Endothelial cell of umbilical vein (primary cell): Measurements from ENCODE around the gene C10orf67. TPM values are rescaled to one million over a fixed set of nuclear protein-coding genes. Genes with fewer than 3 reads are reported as not detected.

Experiments used
- BruUV-seq: library from RNA; stranded (reverse); fragments of 400-500 nt; replicated peaks from 2 replicates; lab custom pipeline; 2021; lab: Mats Ljungman, UMichigan
- CTCF ChIA-PET: fragments of 300-600, 350-600 bp; sonication (Branson Sonifier 250); formaldehyde crosslinking; loops from one replicate; lab custom pipeline; 2021; ENCODE audit warnings: antibody characterized with exemption, inconsistent platforms; lab: Charles Lee
- POLR2A ChIA-PET: fragments of 300-600, 350-600 bp; sonication (Branson Sonifier 250); formaldehyde crosslinking; loops from one replicate; lab custom pipeline; 2021; ENCODE audit warnings: antibody characterized with exemption, inconsistent platforms; lab: Charles Lee
- DNase-seq: peaks from one replicate; pipeline ENCODE4 v3.0.0-alpha.2; 2011; ENCODE audit warnings: low read depth, low spot score
- FAIRE-seq: peaks from 2 replicates; lab custom pipeline; 2011; peaks lifted over from hg19 to GRCh38; lab: Jason Lieb, UNC
- H2AFZ ChIP-seq: 2 replicates; pipeline ENCODE4 v1.6.0; 2012; ENCODE audit warnings: low read depth, low read length, control low read depth, inconsistent platforms
- H3K27ac ChIP-seq: 2 replicates; pipeline ENCODE4 v1.5.1; 2011; ENCODE audit warnings: low read depth, mild to moderate bottlenecking, control low read depth, low read length, moderate library complexity; ENCODE audit not compliant: insufficient read depth
- H3K27me3 ChIP-seq, 2 experiments: 2 replicates each; pipeline versions ENCODE4 v1.6.0 to v1.6.1; 2011; ENCODE audit warnings: low read length in 2 of 2, mixed read lengths in 1 of 2; ENCODE audit not compliant: control insufficient read depth in 2 of 2, insufficient read depth in 2 of 2
- H3K36me3 ChIP-seq, 2 experiments: 2 replicates in 1 of 2; 3 replicates in 1 of 2; pipeline ENCODE4 v1.5.1; 2011; ENCODE audit warnings: low read length in 2 of 2, mild to moderate bottlenecking in 1 of 2, moderate library complexity in 1 of 2; ENCODE audit not compliant: control insufficient read depth in 2 of 2, insufficient read depth in 2 of 2; ENCODE audit errors: extremely low read depth in 1 of 2
- H3K4me1 ChIP-seq: 3 replicates; pipeline ENCODE4 v1.5.1; 2011; ENCODE audit warnings: mild to moderate bottlenecking, low read length; ENCODE audit not compliant: control insufficient read depth, insufficient read depth; ENCODE audit errors: extremely low read depth
- H3K4me2 ChIP-seq: 2 replicates; pipeline ENCODE4 v1.6.1; 2011; ENCODE audit warnings: low read length, control low read depth, mixed read lengths; ENCODE audit not compliant: insufficient read depth
- H3K4me3 ChIP-seq, 3 experiments: fragments of 200-600 bp in 1 of 3; sonication (generic), shearing (Covaris generic) in 1 of 3; replicated peaks in 1 of 3; 2 replicates each; pipeline ENCODE4 v1.5.1; 2011 to 2016; ENCODE audit warnings: control low read depth in 3 of 3, low read length in 3 of 3, mild to moderate bottlenecking in 2 of 3, inconsistent platforms in 1 of 3, low read depth in 1 of 3, moderate library complexity in 1 of 3; ENCODE audit not compliant: insufficient read depth in 1 of 3
- H3K79me2 ChIP-seq: 2 replicates; pipeline ENCODE4 v1.6.0; 2012; ENCODE audit warnings: low read length, inconsistent platforms; ENCODE audit not compliant: control insufficient read depth, insufficient read depth
- H3K9ac ChIP-seq: replicated peaks from 2 replicates; pipeline ENCODE3; 2011; ENCODE audit warnings: low read length, control low read depth; ENCODE audit not compliant: insufficient read depth; ENCODE audit errors: extremely low read depth
- H3K9me1 ChIP-seq: replicated peaks from 3 replicates; pipeline ENCODE4 v1.6.0; 2011; ENCODE audit warnings: mild to moderate bottlenecking, low read length; ENCODE audit not compliant: control insufficient read depth, insufficient read depth; ENCODE audit errors: extremely low read depth
- H3K9me3 ChIP-seq: replicated peaks from 2 replicates; pipeline ENCODE4 v1.5.1; 2012; ENCODE audit warnings: low read length, inconsistent platforms; ENCODE audit not compliant: control insufficient read depth, insufficient read depth
- H4K20me1 ChIP-seq: replicated peaks from 2 replicates; pipeline ENCODE3; 2011; ENCODE audit warnings: mild to moderate bottlenecking, low read length; ENCODE audit not compliant: control insufficient read depth, insufficient read depth; ENCODE audit errors: extremely low read depth
- CTCF ChIP-seq, 2 donors: IDR thresholded peaks; 1 replicate in 1 of 2; 2 replicates in 1 of 2; pipeline ENCODE4 v1.5.1; 2011; ENCODE audit warnings: low read length in 2 of 2, mild to moderate bottlenecking in 2 of 2, moderate library complexity in 2 of 2, control low read depth in 1 of 2, inconsistent platforms in 1 of 2, low read depth in 1 of 2; ENCODE audit not compliant: insufficient read depth in 1 of 2; ENCODE audit errors: extremely low read depth in 1 of 2
- FOS ChIP-seq: IDR thresholded peaks from 2 replicates; pipeline ENCODE4 v1.6.1; 2011; ENCODE audit warnings: mild to moderate bottlenecking, low read length, moderate library complexity, borderline replicate concordance; ENCODE audit not compliant: insufficient read depth
- GATA2 ChIP-seq: IDR thresholded peaks from 2 replicates; pipeline ENCODE4 v1.7.0; 2011; ENCODE audit warnings: low read depth, mild to moderate bottlenecking, moderate library complexity, mixed read lengths, low read length; ENCODE audit not compliant: insufficient read length, insufficient read depth
- JUN ChIP-seq: IDR thresholded peaks from 2 replicates; pipeline ENCODE4 v1.6.1; 2011; ENCODE audit warnings: borderline replicate concordance, low read depth; ENCODE audit not compliant: insufficient read length, insufficient read depth
- MYC ChIP-seq: IDR thresholded peaks from one replicate; pipeline ENCODE4 v1.6.1; 2011; ENCODE audit warnings: mild to moderate bottlenecking, low read depth, low read length
- POLR2A ChIP-seq: IDR thresholded peaks from 2 replicates; pipeline ENCODE4 v1.6.1; 2012; ENCODE audit warnings: low read depth, mild to moderate bottlenecking, control low read depth, low read length
- POLR2AphosphoS5 ChIP-seq: IDR thresholded peaks from 2 replicates; pipeline ENCODE4 v1.6.1; 2012; ENCODE audit warnings: low read depth, mild to moderate bottlenecking, control low read depth, low read length, moderate library complexity; ENCODE audit not compliant: insufficient read depth
- dilution Hi-C: fragments of 300-500 bp; cut with MboI; formaldehyde crosslinking; loops from one replicate; pipeline ENCODE4 v1.15.0; 2019; ENCODE audit warnings: low sequenced_read_pairs; ENCODE audit not compliant: extremely low pct_ligation_motif_present
- intact Hi-C: fragments of 100-400 bp; cut with micrococcal nuclease; formaldehyde crosslinking; loops from one replicate; pipeline ENCODE4 v1.10.0; 2022
- polyA plus RNA-seq, 4 experiments: library from polyadenylated mRNA; depleted of rRNA in 3 of 4; stranded (reverse) in 3 of 4; unstranded in 1 of 4; fragments of >200 nt; gene quantifications; 2 replicates each; pipeline versions ENCODE4 v1.2.1 to v1.2.3, GENCODE V29; 2011 to 2012; ENCODE audit warnings: missing spikeins in 1 of 4
- total RNA-seq: library from RNA; stranded (reverse); gene quantifications from 2 replicates; pipeline ENCODE4 v1.2.3, GENCODE V29; 2021

Gene C10orf67
- total and polyA plus RNA-seq, 2 donors (not counting 3 experiments of a cell fraction or from before 2014, with no cell fraction given), result not detected

- Histone ChIP-seq H3K36me3 (no peaks in the 10 kb centered on the region), H3K27ac (no peak overlapping the region), H3K9me1 (no peaks in the 10 kb centered on the region), H3K9me3 (no peaks in the 10 kb centered on the region), H3K79me2 (no peaks in the 10 kb centered on the region), H2AFZ (no peak overlapping the region), H3K4me1 (no peaks in the 10 kb centered on the region), H3K9ac (no peak overlapping the region), H3K27me3 (peaks cover 77 to 88% of the 10 kb centered on the region in 2 experiments), H3K4me3 (no peak overlapping the region), H4K20me1 (no peaks in the 10 kb centered on the region), H3K4me2 (no peak overlapping the region)
- TF ChIP-seq JUN, result no peak
- no peak for TF ChIP-seq MYC
- TF ChIP-seq POLR2AphosphoS5, result no peak
- no peak for TF ChIP-seq POLR2A
- TF ChIP-seq CTCF (IDR thresholded peaks at IDR 0.05; ENCODE audit: extremely low read depth in 1 of 2, insufficient read depth in 1 of 2, low read depth in 1 of 2, low read length in 2 of 2), result no peak
- no peak for TF ChIP-seq GATA2
- no peak for TF ChIP-seq FOS
- no TSS peak for BruUV-seq
- DNase-seq, result no peak
- ChIA-PET CTCF (interaction anchor here (0.5 kb wide), 1 partner anchor 10 kb away, joined by 5 read pairs; no protein-coding TSS in a partner anchor), POLR2A (no interaction called here)
- intact Hi-C loops (no loop called here), dilution Hi-C loops (no loop called here)
- FAIRE-seq, result no peak
Measured at GRCh38 chr10:23198940-23199767, 145.4 kb downstream of the C10orf67 start.
